Heart left ventricle (tissue), 13 donors: ENCODE data around the gene TM9SF1.

Experiments
- CTCF ChIP-seq, 12 donors: fragments of 200-600 bp; sonication (generic) in 4 of 12; IDR thresholded peaks; one replicate each; pipeline versions ENCODE4 v1.5.0 to v1.8.0; 2018 to 2022; ENCODE audit warnings: antibody characterized with exemption in 12 of 12, mild to moderate bottlenecking in 5 of 12
- POLR2A ChIP-seq, 2 donors: fragments of 450-650 bp; IDR thresholded peaks; one replicate each; pipeline ENCODE4 v1.6.1; 2017; ENCODE audit warnings: antibody characterized with exemption in 2 of 2, mild to moderate bottlenecking in 2 of 2, moderate library complexity in 2 of 2
- donor health status: ischemic (EF 13 %, LVEDD 7.1; RV severe dilation, severe dysfunction).
- donor health status: DM: no; HTN: yes; CAD: no.
- donor health status: DM: no; HTN: no; CAD: no.
- donor health status: ischemic (EF 25% LVEDD 6.9; RV normal size, moderate dysfunction).
- donor health status: ischemic (EF 25% LVEDD 5.7; RV mildly dilated, moderate dysfunction).
- donor health status: ischemic (EF 35%, LVEDD 5.7; RV mildly dilated, moderate dysfunction).
- donor health status: nonischemic (EF 11% LVEDD 7.7; RV severe dilation, severe dysfunction).
- donor health status: DM: yes; HTN: yes; CAD: no.
- donor health status: PGD.
- donor health status: ischemic (EF 29% LVEDD 5.4; RV normal size, mild dysfunction).
- donor health status: nonischemic (EF 23%, LVEDD 6.1; RV moderate dilation, normal function).

DNA sequence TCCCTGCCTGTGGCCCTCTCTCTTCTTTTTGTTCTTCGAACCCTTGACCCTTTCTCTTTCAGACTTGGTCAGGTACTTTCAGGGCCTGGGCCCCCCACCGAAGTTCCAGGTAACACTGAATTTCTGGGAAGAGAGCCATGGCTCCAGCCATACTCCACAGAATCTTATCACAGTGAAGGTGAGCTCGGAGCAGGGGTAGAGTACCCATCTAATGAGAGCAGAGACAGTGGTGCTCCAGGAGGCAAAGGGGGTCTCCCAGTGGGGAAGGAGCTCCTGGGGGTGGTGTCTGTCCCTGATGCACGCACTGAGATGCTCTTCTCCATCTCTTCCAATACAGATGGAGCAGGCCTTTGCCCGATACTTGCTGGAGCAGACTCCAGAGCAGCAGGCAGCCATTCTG is 29.5 kb downstream of the TM9SF1 start:
- TF ChIP-seq CTCF (IDR thresholded peaks at IDR 0.05), result no peak
- no peak for TF ChIP-seq POLR2A (IDR thresholded peaks at IDR 0.05)
